Gastroesophageal sphincter (tissue), 3 donors: ENCODE measurements around the gene DPYSL4.

Source experiments
- POLR2A ChIP-seq, 2 donors: fragments of 450-650 bp; IDR thresholded peaks; one replicate each; pipeline ENCODE4 v1.6.1; 2017; ENCODE audit warnings: antibody characterized with exemption in 2 of 2, mild to moderate bottlenecking in 2 of 2, moderate library complexity in 1 of 2
- POLR2AphosphoS5 ChIP-seq: sonication (generic); formaldehyde crosslinking; IDR thresholded peaks from one replicate; pipeline ENCODE4 v1.6.1; 2017; ENCODE audit warnings: antibody characterized with exemption
- TF ChIP-seq, protein P1 (sequence below), 4 experiments: fragments of 200-600 bp in 2 of 4; fragments of 450-650 bp in 2 of 4; sonication (generic) in 1 of 4; IDR thresholded peaks; one replicate each; pipeline ENCODE4 v1.5.1; 2017 to 2019; ENCODE audit warnings: antibody characterized with exemption in 4 of 4, mild to moderate bottlenecking in 2 of 4, moderate library complexity in 2 of 4

DNA sequence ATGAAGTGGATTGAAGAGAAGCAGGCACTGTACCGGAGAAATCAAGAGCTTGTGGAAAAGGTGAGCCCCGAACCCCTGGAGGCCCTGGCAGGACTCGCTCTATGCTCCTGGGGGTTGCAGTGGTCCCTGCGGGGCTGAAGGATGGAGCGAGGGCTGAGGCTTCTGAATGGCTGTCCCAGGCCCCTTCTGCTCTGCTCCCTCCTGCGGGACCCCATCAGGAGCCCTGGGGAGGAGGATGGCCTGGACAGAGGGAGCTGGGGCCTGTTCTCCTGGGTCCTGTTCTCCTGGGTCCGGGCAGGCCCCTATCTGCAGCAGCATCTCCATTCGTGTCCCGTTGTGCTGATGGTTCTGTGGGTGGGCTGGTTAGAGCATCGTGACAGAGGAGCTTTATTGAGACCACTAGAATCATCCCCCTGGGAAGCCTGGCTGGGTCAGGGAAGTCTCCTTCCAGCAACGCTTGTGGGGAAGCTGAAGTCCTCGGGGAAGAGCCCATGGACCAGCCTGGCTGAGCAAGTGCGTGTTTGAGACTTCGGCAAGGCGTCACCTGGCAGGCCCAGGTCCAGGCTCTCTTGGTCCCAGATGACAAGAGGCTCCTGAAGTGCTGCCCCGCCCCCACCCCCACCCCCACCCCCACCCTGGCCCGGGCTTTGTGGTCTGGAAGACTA, 41.1 kb upstream of the DPYSL4 start:
- TF ChIP-seq, protein P1, sequence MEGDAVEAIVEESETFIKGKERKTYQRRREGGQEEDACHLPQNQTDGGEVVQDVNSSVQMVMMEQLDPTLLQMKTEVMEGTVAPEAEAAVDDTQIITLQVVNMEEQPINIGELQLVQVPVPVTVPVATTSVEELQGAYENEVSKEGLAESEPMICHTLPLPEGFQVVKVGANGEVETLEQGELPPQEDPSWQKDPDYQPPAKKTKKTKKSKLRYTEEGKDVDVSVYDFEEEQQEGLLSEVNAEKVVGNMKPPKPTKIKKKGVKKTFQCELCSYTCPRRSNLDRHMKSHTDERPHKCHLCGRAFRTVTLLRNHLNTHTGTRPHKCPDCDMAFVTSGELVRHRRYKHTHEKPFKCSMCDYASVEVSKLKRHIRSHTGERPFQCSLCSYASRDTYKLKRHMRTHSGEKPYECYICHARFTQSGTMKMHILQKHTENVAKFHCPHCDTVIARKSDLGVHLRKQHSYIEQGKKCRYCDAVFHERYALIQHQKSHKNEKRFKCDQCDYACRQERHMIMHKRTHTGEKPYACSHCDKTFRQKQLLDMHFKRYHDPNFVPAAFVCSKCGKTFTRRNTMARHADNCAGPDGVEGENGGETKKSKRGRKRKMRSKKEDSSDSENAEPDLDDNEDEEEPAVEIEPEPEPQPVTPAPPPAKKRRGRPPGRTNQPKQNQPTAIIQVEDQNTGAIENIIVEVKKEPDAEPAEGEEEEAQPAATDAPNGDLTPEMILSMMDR (IDR thresholded peaks at IDR 0.05), result no peak
- no peak for TF ChIP-seq POLR2A (IDR thresholded peaks at IDR 0.05)
- no peak for TF ChIP-seq POLR2AphosphoS5
